Loucy (cell line): Measurements from ENCODE around the gene TTK.

ENCODE experiments used
- EZH2phosphoT487 ChIP-seq: fragments of 200-600 bp; IDR thresholded peaks from 2 replicates; pipeline ENCODE4 v1.6.1; 2018; ENCODE audit warnings: antibody characterized with exemption, mild to moderate bottlenecking, moderate library complexity, borderline replicate concordance
- TF ChIP-seq, protein P1 (sequence below): fragments of 200-600 bp; sonication (generic); conservative IDR thresholded peaks from 2 replicates; pipeline ENCODE4 v1.5.1; 2014; ENCODE audit warnings: mild to moderate bottlenecking, antibody characterized with exemption, low read length

DNA sequence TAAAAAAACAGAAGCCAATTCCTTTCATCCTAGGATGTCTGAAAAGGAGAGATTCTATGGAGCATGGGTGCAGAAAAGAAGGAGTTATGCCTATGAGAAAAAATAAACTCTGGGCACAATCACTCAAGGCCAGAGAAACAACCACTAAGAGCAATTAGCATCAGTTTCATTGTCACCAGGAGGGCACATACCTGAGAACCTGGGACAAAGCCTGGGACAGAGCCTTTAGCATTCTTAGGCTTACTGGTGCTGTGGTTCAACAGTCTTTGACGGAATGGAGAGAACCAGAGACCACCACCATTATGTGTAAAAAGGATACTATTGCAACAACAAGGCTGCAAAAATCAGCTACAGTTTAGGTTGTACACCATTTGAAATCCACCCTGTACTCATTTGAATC lies 72.6 kb downstream of the TTK start:
- no peak for TF ChIP-seq EZH2phosphoT487
- TF ChIP-seq, protein P1, sequence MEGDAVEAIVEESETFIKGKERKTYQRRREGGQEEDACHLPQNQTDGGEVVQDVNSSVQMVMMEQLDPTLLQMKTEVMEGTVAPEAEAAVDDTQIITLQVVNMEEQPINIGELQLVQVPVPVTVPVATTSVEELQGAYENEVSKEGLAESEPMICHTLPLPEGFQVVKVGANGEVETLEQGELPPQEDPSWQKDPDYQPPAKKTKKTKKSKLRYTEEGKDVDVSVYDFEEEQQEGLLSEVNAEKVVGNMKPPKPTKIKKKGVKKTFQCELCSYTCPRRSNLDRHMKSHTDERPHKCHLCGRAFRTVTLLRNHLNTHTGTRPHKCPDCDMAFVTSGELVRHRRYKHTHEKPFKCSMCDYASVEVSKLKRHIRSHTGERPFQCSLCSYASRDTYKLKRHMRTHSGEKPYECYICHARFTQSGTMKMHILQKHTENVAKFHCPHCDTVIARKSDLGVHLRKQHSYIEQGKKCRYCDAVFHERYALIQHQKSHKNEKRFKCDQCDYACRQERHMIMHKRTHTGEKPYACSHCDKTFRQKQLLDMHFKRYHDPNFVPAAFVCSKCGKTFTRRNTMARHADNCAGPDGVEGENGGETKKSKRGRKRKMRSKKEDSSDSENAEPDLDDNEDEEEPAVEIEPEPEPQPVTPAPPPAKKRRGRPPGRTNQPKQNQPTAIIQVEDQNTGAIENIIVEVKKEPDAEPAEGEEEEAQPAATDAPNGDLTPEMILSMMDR, result no peak
